Neural cell (in vitro differentiated cells): ENCODE data around the gene TIAM2. TPM values are rescaled to one million over a fixed set of nuclear protein-coding genes. Genes with fewer than 3 reads are reported as not detected.

Experiments
- H2AFZ ChIP-seq: fragments of 200-600, 300-800 bp; sonication (generic), shearing (Covaris generic); 2 replicates; pipeline ENCODE4 v1.6.0; 2014; ENCODE audit warnings: low read depth, mild to moderate bottlenecking, antibody characterized with exemption, low read length, moderate library complexity
- H3F3A ChIP-seq: fragments of 200-600 bp; shearing (Covaris generic); 2 replicates; pipeline ENCODE4 v1.6.1; 2016; ENCODE audit warnings: mild to moderate bottlenecking, moderate library complexity, mixed read lengths, antibody characterized with exemption, low read length; ENCODE audit not compliant: insufficient read depth, poor library complexity, severe bottlenecking
- H3K27ac ChIP-seq: fragments of 200-600, 300-800 bp; sonication (generic), shearing (Covaris generic); 2 replicates; pipeline ENCODE4 v1.5.1; 2014; ENCODE audit warnings: mild to moderate bottlenecking, low read length, moderate library complexity
- H3K27me3 ChIP-seq: fragments of 300-800, 200-600 bp; sonication (generic), shearing (Covaris generic); 2 replicates; pipeline ENCODE4 v1.6.0; 2014; ENCODE audit warnings: mild to moderate bottlenecking, low read depth, low read length, moderate library complexity; ENCODE audit not compliant: insufficient read depth
- H3K36me3 ChIP-seq: fragments of 300-800, 200-600 bp; sonication (generic), shearing (Covaris generic); 2 replicates; pipeline ENCODE4 v1.5.1; 2014; ENCODE audit warnings: mild to moderate bottlenecking, antibody characterized with exemption, low read length, moderate library complexity; ENCODE audit not compliant: insufficient read depth
- H3K4me2 ChIP-seq: fragments of 300-800, 200-600 bp; sonication (generic), shearing (Covaris generic); 2 replicates; pipeline ENCODE4 v1.6.0; 2014; ENCODE audit warnings: mild to moderate bottlenecking, low read length
- H3K4me3 ChIP-seq: fragments of 300-800, 200-600 bp; sonication (generic), shearing (Covaris generic); 2 replicates; pipeline ENCODE4 v1.5.1; 2014; ENCODE audit warnings: mild to moderate bottlenecking, low read length, moderate library complexity
- H3K79me2 ChIP-seq: fragments of 200-600 bp; shearing (Covaris generic); replicated peaks from 2 replicates; pipeline ENCODE4 v1.6.0; 2014; ENCODE audit warnings: mild to moderate bottlenecking, low read length, moderate library complexity; ENCODE audit not compliant: insufficient read depth
- H3K9ac ChIP-seq: fragments of 300-800, 200-600 bp; sonication (generic), shearing (Covaris generic); 2 replicates; pipeline ENCODE4 v1.6.1; 2016; ENCODE audit warnings: mild to moderate bottlenecking, low read length, mixed read lengths
- H3K9me2 ChIP-seq: fragments of 200-600 bp; shearing (Covaris generic); 2 replicates; pipeline ENCODE4 v1.6.1; 2016; ENCODE audit warnings: mild to moderate bottlenecking, low read length, mixed read lengths; ENCODE audit not compliant: insufficient read depth
- H3K9me3 ChIP-seq: fragments of 200-600, 300-800 bp; sonication (generic), shearing (Covaris generic); 2 replicates; pipeline ENCODE4 v1.6.1; 2016; ENCODE audit warnings: mild to moderate bottlenecking, mixed run types, low read length, moderate library complexity, mixed read lengths
- H4K20me1 ChIP-seq: fragments of 200-600 bp; shearing (Covaris generic); 2 replicates; pipeline ENCODE4 v1.6.1; 2016; ENCODE audit warnings: mild to moderate bottlenecking, mixed run types; ENCODE audit not compliant: insufficient read depth
- CTCF ChIP-seq: fragments of 450-650 bp; IDR thresholded peaks from 2 replicates; pipeline ENCODE4 v1.5.1; 2014; ENCODE audit warnings: antibody characterized with exemption, mild to moderate bottlenecking, moderate library complexity; ENCODE audit not compliant: poor library complexity, severe bottlenecking
- EP300 ChIP-seq: fragments of 450-650 bp; conservative IDR thresholded peaks from 2 replicates; pipeline ENCODE4 v1.6.1; 2014; ENCODE audit warnings: antibody characterized with exemption, mild to moderate bottlenecking, moderate library complexity; ENCODE audit not compliant: poor library complexity, severe bottlenecking
- EZH2 ChIP-seq: fragments of 200-600, 300-800 bp; shearing (Covaris generic), sonication (generic); IDR thresholded peaks from 2 replicates; pipeline ENCODE4 v1.6.1; 2014; ENCODE audit warnings: antibody characterized with exemption, low read length, borderline replicate concordance, mild to moderate bottlenecking; ENCODE audit not compliant: insufficient read depth, poor library complexity, severe bottlenecking
- MXI1 ChIP-seq: fragments of 450-650 bp; conservative IDR thresholded peaks from 2 replicates; pipeline ENCODE4 v1.6.1; 2014; ENCODE audit warnings: antibody characterized with exemption, mild to moderate bottlenecking; ENCODE audit not compliant: poor library complexity, severe bottlenecking
- POLR2AphosphoS5 ChIP-seq: IDR thresholded peaks from 2 replicates; pipeline ENCODE4 v1.6.1; 2012
- RAD21 ChIP-seq: fragments of 450-650 bp; conservative IDR thresholded peaks from 2 replicates; pipeline ENCODE4 v1.6.1; 2014; ENCODE audit warnings: antibody characterized with exemption, mild to moderate bottlenecking, moderate library complexity
- REST ChIP-seq: IDR thresholded peaks from 2 replicates; pipeline ENCODE4 v1.6.1; 2012; ENCODE audit warnings: borderline replicate concordance
- SMC3 ChIP-seq: fragments of 450-650 bp; conservative IDR thresholded peaks from 2 replicates; pipeline ENCODE4 v1.6.1; 2014; ENCODE audit warnings: antibody characterized with exemption, mild to moderate bottlenecking, moderate library complexity; ENCODE audit not compliant: poor library complexity
- TAF1 ChIP-seq: IDR thresholded peaks from 2 replicates; pipeline ENCODE4 v1.6.1; 2012; ENCODE audit warnings: low read depth
- polyA plus RNA-seq: library from polyadenylated mRNA; depleted of rRNA; stranded (reverse); fragments of >200 nt; gene quantifications from 2 replicates; pipeline ENCODE4 v1.2.3, GENCODE V29; 2014

Gene TIAM2
- polyA plus RNA-seq, 1 donor from 2014 or later, result 73.3 TPM

- Histone ChIP-seq H3K9me3 (no peaks in the 10 kb centered on the region), H3K4me2 (no peak overlapping the region), H3F3A (no peaks in the 10 kb centered on the region), H3K36me3 (no peaks in the 10 kb centered on the region), H2AFZ (no peak overlapping the region), H3K9ac (no peak overlapping the region), H4K20me1 (no peaks in the 10 kb centered on the region), H3K9me2 (no peaks in the 10 kb centered on the region), H3K27me3 (no peaks in the 10 kb centered on the region), H3K27ac (no peak overlapping the region), H3K4me3 (no peak overlapping the region), H3K79me2 (no peaks in the 10 kb centered on the region)
- TF ChIP-seq EP300 (no peak), SMC3 (no peak), POLR2AphosphoS5 (no peak), TAF1 (no peak), REST (no peak), EZH2 (no peak), CTCF (no peak), MXI1 (no peak), RAD21 (no peak)
Measured at GRCh38 chr6:155108070-155108820, 113.1 kb downstream of the TIAM2 start.

- H3K27ac ChIP-seq, result no peak overlapping the region
- TF ChIP-seq TAF1 (no peak), MXI1 (no peak), EZH2 (no peak), REST (no peak)
- H3K9me2 ChIP-seq, result no peaks in the 10 kb centered on the region
- H3K4me2 ChIP-seq, result no peak overlapping the region
- no peaks in the 10 kb centered on the region for H3F3A ChIP-seq
- no peaks in the 10 kb centered on the region for H3K27me3 ChIP-seq
- no peak overlapping the region for H2AFZ ChIP-seq
- H3K9me3 ChIP-seq, result no peaks in the 10 kb centered on the region
- H3K36me3 ChIP-seq, result no peaks in the 10 kb centered on the region
- H3K4me3 ChIP-seq, result no peak overlapping the region
- no peaks in the 10 kb centered on the region for H4K20me1 ChIP-seq
- H3K9ac ChIP-seq, result no peak overlapping the region
- H3K79me2 ChIP-seq, result no peaks in the 10 kb centered on the region
Measured at GRCh38 chr6:155110721-155111120, 115.6 kb downstream of the TIAM2 start.
